Stimulated activated CD8-positive, alpha-beta memory T cell treated with anti-CD3 and anti-CD28 coated beads, Interleukin-12 subunit alpha, Interleukin-12 subunit beta, amount 100 ng/mL, for 24 hours (primary cell): ENCODE results near the gene MPDU1.
"Not testable (repeated sequence)": the region's sequence is repeated elsewhere in the genome, so short reads cannot be mapped to it uniquely, and the experiment has no call there.

ENCODE experiments used
- DNase-seq: peaks from one replicate; pipeline ENCODE4 v3.0.0-alpha.2; 2020; ENCODE audit errors: extremely low read depth

The MPDU1 gene

GRCh38 chr17:7614425-7615264 is 31.0 kb downstream of the MPDU1 start, which contains the start of gene FXR2:
TSS of gene FXR2 (minus strand) at chr17:7614897. CDS start at chr17:7614532, 365 bp downstream.
- DNase-seq, result peak; percentile 99

GRCh38 chr17:7615265-7615747 is 31.7 kb downstream of the MPDU1 start:
- DNase-seq, result no peak

GRCh38 chr17:7618608-7619007 is 35.0 kb downstream of the MPDU1 start:
- DNase-seq, result no peak

GRCh38 chr17:7620835-7621234 is 37.2 kb downstream of the MPDU1 start:
- no peak for DNase-seq

- no peak for DNase-seq
Measured at GRCh38 chr17:7623661-7624060, 40.0 kb downstream of the MPDU1 start.

GRCh38 chr17:7625749-7626148 is 42.1 kb downstream of the MPDU1 start:
- DNase-seq, result not testable (repeated sequence)

GRCh38 chr17:7626307-7626706 is 42.7 kb downstream of the MPDU1 start:
- DNase-seq, result no peak

- DNase-seq, result no peak
Measured at GRCh38 chr17:7626956-7627249, 43.3 kb downstream of the MPDU1 start.

- peak; percentile 69 for DNase-seq
Measured at GRCh38 chr17:7627250-7628121, 43.8 kb downstream of the MPDU1 start, which contains the start of gene SAT2. TSS of gene SAT2 (minus strand) at chr17:7627821. CDS start at chr17:7627635, 186 bp downstream.

- no peak for DNase-seq
Measured at GRCh38 chr17:7629939-7630571, 46.4 kb downstream of the MPDU1 start, which contains the start of gene SHBG. TSS of gene SHBG (plus strand) at chr17:7630135. CDS start at chr17:7630173, 38 bp downstream.

GRCh38 chr17:7631398-7632380 is 48.0 kb downstream of the MPDU1 start:
- DNase-seq, result no peak

- no peak for DNase-seq
Measured at GRCh38 chr17:7632492-7632894, 48.8 kb downstream of the MPDU1 start.

GRCh38 chr17:7633093-7633492 is 49.4 kb downstream of the MPDU1 start:
- no peak for DNase-seq

GRCh38 chr17:7634384-7634783 is 50.7 kb downstream of the MPDU1 start:
- DNase-seq, result no peak

- DNase-seq, result no peak
Measured at GRCh38 chr17:7636163-7636562, 52.5 kb downstream of the MPDU1 start.
